Glomerular visceral epithelial cell (primary cell): ENCODE results near the gene ATG10.

Experiments
- DNase-seq: peaks from one replicate; pipeline ENCODE4 v3.0.0-alpha.2; 2016; ENCODE audit errors: extremely low spot score

The ATG10 gene

GRCh38 chr5:82164977-82165713 is 193.3 kb downstream of the ATG10 start:
- peak; percentile 77 for DNase-seq

GRCh38 chr5:82165740-82166530 is 194.1 kb downstream of the ATG10 start:
- DNase-seq: peak; percentile 90

GRCh38 chr5:82167372-82167935 is 195.6 kb downstream of the ATG10 start:
- DNase-seq: no peak

- no peak for DNase-seq
Measured at GRCh38 chr5:82168294-82168693, 196.5 kb downstream of the ATG10 start.

- no peak for DNase-seq
Measured at GRCh38 chr5:82169892-82170291, 198.1 kb downstream of the ATG10 start.

GRCh38 chr5:82174128-82174918 is 202.5 kb downstream of the ATG10 start:
- peak; percentile 68 for DNase-seq

GRCh38 chr5:82174919-82175219 is 203.0 kb downstream of the ATG10 start:
- DNase-seq: no peak

- DNase-seq: no peak
Measured at GRCh38 chr5:82176115-82176814, 204.4 kb downstream of the ATG10 start.

GRCh38 chr5:82178378-82178777 is 206.6 kb downstream of the ATG10 start:
- no peak for DNase-seq

GRCh38 chr5:82182662-82183061 is 210.8 kb downstream of the ATG10 start:
- DNase-seq: no peak

GRCh38 chr5:82183828-82184227 is 212.0 kb downstream of the ATG10 start:
- DNase-seq: peak; percentile 43

GRCh38 chr5:82185851-82186250 is 214.0 kb downstream of the ATG10 start:
- DNase-seq: no peak

GRCh38 chr5:82197550-82197949 is 225.7 kb downstream of the ATG10 start:
- no peak for DNase-seq

GRCh38 chr5:82204567-82204966 is 232.7 kb downstream of the ATG10 start:
- no peak for DNase-seq

GRCh38 chr5:82205005-82205404 is 233.2 kb downstream of the ATG10 start:
- no peak for DNase-seq

GRCh38 chr5:82208371-82208770 is 236.5 kb downstream of the ATG10 start:
- no peak for DNase-seq

- no peak for DNase-seq
Measured at GRCh38 chr5:82211855-82212572, 240.2 kb downstream of the ATG10 start.

GRCh38 chr5:82217917-82218316 is 246.1 kb downstream of the ATG10 start:
- no peak for DNase-seq

GRCh38 chr5:82218374-82219156 is 246.7 kb downstream of the ATG10 start:
- no peak for DNase-seq

- no peak for DNase-seq
Measured at GRCh38 chr5:82221020-82221419, 249.2 kb downstream of the ATG10 start.
